CD4-positive, alpha-beta T cell (primary cell): ENCODE measurements around the gene MAPRE2. TPM values are rescaled to one million over a fixed set of nuclear protein-coding genes. Genes with fewer than 3 reads are reported as not detected.

Experiments
- ATAC-seq: fragments of 200-7000 bp; cut with Tn5 transposase; one replicate; pipeline ENCODE4 v1.10.0; 2022; ENCODE audit warnings: mild to moderate bottlenecking; ENCODE audit not compliant: poor library complexity
- CTCF ChIA-PET: fragments of 350-600 bp; sonication (Branson Sonifier 250); formaldehyde crosslinking; loops from one replicate; lab custom pipeline; 2021; ENCODE audit warnings: antibody characterized with exemption, inconsistent platforms; lab: Charles Lee
- POLR2A ChIA-PET: fragments of 350-600 bp; sonication (Branson Sonifier 250); formaldehyde crosslinking; loops from one replicate; lab custom pipeline; 2021; ENCODE audit warnings: antibody characterized with exemption, inconsistent platforms; lab: Charles Lee
- DNase-seq, 14 experiments: peaks; one replicate each; pipeline ENCODE4 v3.0.0-alpha.2; 2013 to 2020; ENCODE audit warnings: mixed read lengths in 2 of 14
- H3K27ac ChIP-seq, 2 donors: one replicate each; pipeline versions ENCODE4 v1.5.1 to v1.7.0; 2013; ENCODE audit warnings: low read length in 2 of 2, low read depth in 1 of 2, mild to moderate bottlenecking in 1 of 2
- H3K27me3 ChIP-seq, 2 experiments: 1 replicate in 1 of 2; 2 replicates in 1 of 2; pipeline versions ENCODE4 v1.6.1 to v1.7.0; 2013; ENCODE audit warnings: low read length in 2 of 2, control low read depth in 1 of 2, mild to moderate bottlenecking in 1 of 2, moderate library complexity in 1 of 2; ENCODE audit not compliant: insufficient read depth in 2 of 2, control insufficient read depth in 1 of 2
- H3K36me3 ChIP-seq: one replicate; pipeline ENCODE4 v1.6.1; 2013; ENCODE audit warnings: low read length, control low read depth; ENCODE audit not compliant: insufficient read depth
- H3K4me1 ChIP-seq: one replicate; pipeline ENCODE4 v1.6.1; 2013; ENCODE audit warnings: low read length, control low read depth; ENCODE audit not compliant: insufficient read depth
- H3K4me3 ChIP-seq: one replicate; pipeline ENCODE4 v1.5.1; 2013; ENCODE audit warnings: mild to moderate bottlenecking, low read length, moderate library complexity
- H3K9me3 ChIP-seq, 2 experiments: 1 replicate in 1 of 2; 2 replicates in 1 of 2; pipeline versions ENCODE4 v1.6.1 to v1.7.0; 2013; ENCODE audit warnings: low read length in 2 of 2, mild to moderate bottlenecking in 2 of 2, control low read depth in 1 of 2, moderate library complexity in 1 of 2; ENCODE audit not compliant: control insufficient read depth in 1 of 2, insufficient read depth in 1 of 2
- H3K27ac Mint-ChIP-seq: one replicate; pipeline ENCODE4 v1.8.0; 2020; ENCODE audit warnings: mixed read lengths
- H3K27me3 Mint-ChIP-seq: one replicate; pipeline ENCODE4 v1.8.0; 2021; ENCODE audit warnings: mixed read lengths
- H3K36me3 Mint-ChIP-seq: one replicate; pipeline ENCODE4 v1.8.0; 2021; ENCODE audit warnings: low read depth, mixed read lengths
- H3K4me1 Mint-ChIP-seq: one replicate; pipeline ENCODE4 v1.8.0; 2021; ENCODE audit warnings: low read depth, mixed read lengths
- H3K4me3 Mint-ChIP-seq: one replicate; pipeline ENCODE4 v1.8.0; 2020; ENCODE audit warnings: mild to moderate bottlenecking, mixed read lengths
- H3K9me3 Mint-ChIP-seq: one replicate; pipeline ENCODE4 v1.8.0; 2020; ENCODE audit warnings: mixed read lengths
- CTCF ChIP-seq: fragments of 200-600 bp; IDR thresholded peaks from one replicate; pipeline ENCODE4 v1.8.0; 2022; ENCODE audit warnings: antibody characterized with exemption, mild to moderate bottlenecking
- intact Hi-C, 2 experiments: fragments of 100-400 bp; cut with DNase I in 1 of 2; cut with micrococcal nuclease in 1 of 2; formaldehyde crosslinking; loops; one replicate each; pipeline versions ENCODE4 v1.15.1 to v1.9.0; 2023 to 2025; cut with DNase I, micrococcal nuclease
- total RNA-seq, 174 experiments: library from RNA in 2 of 174; stranded (reverse) in 2 of 174; gene quantifications; one replicate each; pipeline ENCODE4 v1.2.3 and lab custom pipeline; 2021 to 2026

Gene MAPRE2
- total RNA-seq, 2 experiments from 2014 or later, result 108 to 112 TPM

- H3K9me3 ChIP-seq, result no peaks in the 10 kb centered on the region
- ATAC-seq (no peak), DNase-seq (no peak)
- Mint-ChIP-seq H3K27me3 (no peaks in the 10 kb centered on the region), H3K27ac (no peak overlapping the region), H3K4me3 (no peak overlapping the region), H3K9me3 (no peaks in the 10 kb centered on the region), H3K4me1 (peaks cover 65% of the 10 kb centered on the region), H3K36me3 (peaks cover 35% of the 10 kb centered on the region)
- no peaks in the 10 kb centered on the region for H3K4me1 ChIP-seq
- ChIA-PET CTCF (no interaction called here), POLR2A (interaction anchor here (0.6 kb wide), 1 partner anchor 60 kb away, joined by 3 read pairs; no protein-coding TSS in a partner anchor)
- no peak overlapping the region for H3K4me3 ChIP-seq
- intact Hi-C loops, result loop anchor here (5.0 kb wide), 2 partner anchors 42 to 48 kb away; partner anchors contain the start of gene MAPRE2 (in 1 of the 2)
- H3K27ac ChIP-seq, result no peak overlapping the region
- TF ChIP-seq CTCF, result no peak
- no peaks in the 10 kb centered on the region for H3K36me3 ChIP-seq
- H3K27me3 ChIP-seq, result no peaks in the 10 kb centered on the region
Measured at GRCh38 chr18:35089891-35090550, 48.8 kb downstream of the MAPRE2 start.

GRCh38 chr18:35091841-35092240 is 50.6 kb downstream of the MAPRE2 start:
- POLR2A ChIA-PET, result interaction anchor here (1.6 kb wide), 1 partner anchor 49 kb away, joined by 3 read pairs; no protein-coding TSS in a partner anchor
- peaks cover 41% of the 10 kb centered on the region for H3K36me3 Mint-ChIP-seq
- no peak overlapping the region for H3K4me3 ChIP-seq
- ATAC-seq (no peak), DNase-seq (peak in 1 of 14 experiments; percentile 11)
- H3K36me3 ChIP-seq, result no peaks in the 10 kb centered on the region
- intact Hi-C loops, result loop anchor here in 1 of 2 experiments (5.0 kb wide), 1 partner anchor 40 kb away; no protein-coding TSS in a partner anchor
- no peak overlapping the region for H3K4me3 Mint-ChIP-seq
- H3K27ac ChIP-seq, result no peak overlapping the region
- no peak overlapping the region for H3K27ac Mint-ChIP-seq
- CTCF ChIA-PET, result no interaction called here
- no peaks in the 10 kb centered on the region for H3K9me3 Mint-ChIP-seq
- no peaks in the 10 kb centered on the region for H3K27me3 Mint-ChIP-seq
- no peaks in the 10 kb centered on the region for H3K27me3 ChIP-seq
- no peaks in the 10 kb centered on the region for H3K4me1 ChIP-seq
- no peak for TF ChIP-seq CTCF
- no peaks in the 10 kb centered on the region for H3K9me3 ChIP-seq
- H3K4me1 Mint-ChIP-seq, result peaks cover 69% of the 10 kb centered on the region

GRCh38 chr18:35095983-35096676 is 54.9 kb downstream of the MAPRE2 start:
- Mint-ChIP-seq H3K27me3 (no peaks in the 10 kb centered on the region), H3K9me3 (no peaks in the 10 kb centered on the region), H3K4me3 (no peak overlapping the region), H3K4me1 (peaks cover 50% of the 10 kb centered on the region), H3K36me3 (peaks cover 53% of the 10 kb centered on the region), H3K27ac (peak overlapping the region; percentile 24)
- ChIA-PET CTCF (interaction anchor here (1.3 kb wide), 1 partner anchor 18 kb away, joined by 4 read pairs; no protein-coding TSS in a partner anchor), POLR2A (interaction anchor here (1.1 kb wide), 1 partner anchor 54 kb away, joined by 3 read pairs; no protein-coding TSS in a partner anchor)
- Histone ChIP-seq H3K4me3 (no peak overlapping the region), H3K27me3 (no peaks in the 10 kb centered on the region), H3K36me3 (peaks cover 18% of the 10 kb centered on the region), H3K4me1 (no peaks in the 10 kb centered on the region), H3K27ac (no peak overlapping the region), H3K9me3 (no peaks in the 10 kb centered on the region)
- intact Hi-C loops, result no loop called here
- ATAC-seq (no peak), DNase-seq (no peak)
- TF ChIP-seq CTCF, result no peak
